ENCODE data around the gene CNFN. TPM values are rescaled to one million over a fixed set of nuclear protein-coding genes. Genes with fewer than 3 reads are reported as not detected.

Gene CNFN
- total RNA-seq, 2 donors from 2014 or later: not detected

GRCh38 chr19:42401365-42402303, 11.5 kb upstream of the CNFN start:
- ATAC-seq (peak; percentile 81), DNase-seq (ENCODE audit: low spot score) (peak; percentile 81)
- Mint-ChIP-seq H3K27ac (peak overlapping the region; percentile 47 to 62), H3K27me3 (no peaks in the 10 kb centered on the region), H3K4me3 (peak overlapping the region; percentile 81), H3K4me1 (ENCODE audit: low read depth in 2 of 2) (peaks cover 27 to 33% of the 10 kb centered on the region in 2 donors), H3K9me3 (no peaks in the 10 kb centered on the region), H3K36me3 (no peaks in the 10 kb centered on the region)

DNA sequence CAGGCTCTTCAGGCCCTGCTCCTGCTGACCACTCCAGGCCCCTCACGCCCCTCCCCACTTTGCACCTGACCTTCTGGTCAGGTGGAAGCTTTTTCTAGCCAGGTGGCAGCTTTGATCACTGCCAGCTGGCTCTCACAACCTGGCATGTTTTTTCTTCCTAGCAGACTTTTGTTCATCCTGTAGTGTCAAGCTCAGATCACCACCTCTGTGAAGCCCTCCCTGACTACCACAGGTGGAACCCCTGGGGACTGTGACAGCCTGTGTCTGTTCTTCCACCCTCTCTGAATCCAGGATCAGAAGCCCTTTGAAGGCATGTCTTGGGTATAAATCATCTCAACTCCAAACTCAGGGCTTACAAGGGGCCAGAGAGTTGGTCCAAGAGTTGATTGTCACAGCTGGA, 10.3 kb upstream of the CNFN start:
- Mint-ChIP-seq H3K27ac (peak overlapping the region in 1 of 2 donors; percentile 73), H3K4me3 (no peak overlapping the region), H3K9me3 (no peaks in the 10 kb centered on the region), H3K36me3 (no peaks in the 10 kb centered on the region), H3K27me3 (no peaks in the 10 kb centered on the region), H3K4me1 (ENCODE audit: low read depth in 2 of 2) (peaks cover 36 to 37% of the 10 kb centered on the region in 2 donors)
- ATAC-seq (no peak), DNase-seq (ENCODE audit: low spot score) (no peak)

DNA sequence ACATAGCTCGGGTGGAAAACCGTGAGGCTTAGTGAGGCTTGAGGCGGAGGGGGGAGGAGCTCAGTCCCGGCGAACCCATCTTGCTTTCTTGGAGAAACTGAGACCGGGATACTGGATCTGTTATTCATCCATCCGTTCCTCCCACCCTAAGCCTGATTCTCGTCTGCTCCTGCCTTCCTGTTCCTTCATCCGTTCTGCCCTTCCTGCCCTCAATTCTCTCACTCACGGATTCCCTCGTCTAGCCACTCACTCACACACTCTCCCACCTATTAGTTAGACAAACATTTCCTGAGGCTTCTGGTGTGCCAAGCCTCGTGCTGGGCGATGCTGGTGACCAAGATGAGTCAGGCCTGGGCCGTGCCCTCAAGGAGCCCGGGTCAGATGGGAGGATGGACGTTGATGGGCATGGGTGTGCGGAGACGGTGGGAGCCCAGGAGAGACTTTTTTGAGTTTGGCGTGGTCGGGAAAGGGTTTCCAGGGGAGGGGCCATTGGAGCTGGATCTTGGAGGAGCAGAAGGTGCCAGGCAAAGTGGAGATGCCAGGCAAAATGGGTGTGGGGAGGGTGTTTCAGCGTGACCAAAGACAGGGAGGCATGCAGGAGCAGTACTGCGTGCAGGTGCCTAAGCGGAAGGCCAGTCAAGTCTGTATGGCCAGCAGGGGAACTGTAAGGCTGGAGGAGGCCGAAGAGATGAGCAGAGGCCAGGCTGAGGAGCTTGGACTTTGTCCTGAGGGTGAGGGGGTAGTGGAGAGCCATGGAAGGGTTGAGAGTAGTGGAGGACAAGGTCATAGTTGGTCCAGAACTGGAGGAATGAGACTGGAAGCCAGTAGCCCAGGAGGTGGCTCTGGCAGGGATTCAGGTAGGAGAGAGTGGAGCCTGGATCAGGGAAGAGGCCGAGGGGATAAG, 7.4 kb upstream of the CNFN start:
- H3K27me3 Mint-ChIP-seq: no peaks in the 10 kb centered on the region
- peaks cover 36 to 37% of the 10 kb centered on the region in 2 donors for H3K4me1 Mint-ChIP-seq (ENCODE audit: low read depth in 2 of 2)
- H3K36me3 Mint-ChIP-seq: no peaks in the 10 kb centered on the region
- DNase-seq (ENCODE audit: low spot score) (no peak), ATAC-seq (no peak)
- H3K27ac Mint-ChIP-seq: peak overlapping the region; percentile 95
- H3K4me3 Mint-ChIP-seq: peak overlapping the region; percentile 91
- H3K9me3 Mint-ChIP-seq: no peaks in the 10 kb centered on the region

- H3K4me3 Mint-ChIP-seq: peak overlapping the region; percentile 91
- H3K9me3 Mint-ChIP-seq: no peaks in the 10 kb centered on the region
These were observed 6.5 kb upstream of the CNFN start for GRCh38 chr19:42396381-42397262.

DNA sequence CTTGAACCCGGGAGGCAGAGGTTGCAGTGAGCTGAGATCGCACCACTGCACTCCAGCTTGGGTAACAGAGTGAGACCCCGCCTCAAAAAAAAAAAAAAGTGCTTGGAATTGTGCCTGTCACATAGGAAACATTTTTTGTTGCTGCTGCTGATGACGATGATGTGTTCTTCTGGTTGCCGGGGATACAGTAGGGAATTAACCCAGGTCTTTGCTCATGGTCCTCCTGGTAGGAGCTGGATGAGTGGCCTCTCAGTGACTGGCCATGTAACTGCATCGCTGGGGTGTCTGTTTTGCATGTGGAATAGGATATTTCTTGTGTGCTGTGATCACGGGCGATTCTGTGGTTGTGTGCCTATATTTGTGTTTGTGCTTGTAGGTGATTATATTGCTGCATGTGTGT, 4.7 kb upstream of the CNFN start:
- H3K4me1 Mint-ChIP-seq (ENCODE audit: low read depth in 2 of 2): peaks cover 20 to 30% of the 10 kb centered on the region in 2 donors
- H3K27ac Mint-ChIP-seq: no peak overlapping the region
- peaks cover 15 to 19% of the 10 kb centered on the region in 2 donors for H3K27me3 Mint-ChIP-seq

More at GRCh38 chr19:42396381-42397262, 6.5 kb upstream of the CNFN start:
- peak overlapping the region; percentile 95 for H3K27ac Mint-ChIP-seq
- ATAC-seq (peak; percentile 98 to 99), DNase-seq (ENCODE audit: low spot score) (peak; percentile 99)
- peaks cover 4 to 7% of the 10 kb centered on the region in 2 donors for H3K27me3 Mint-ChIP-seq
- no peaks in the 10 kb centered on the region for H3K36me3 Mint-ChIP-seq
- peaks cover 28 to 36% of the 10 kb centered on the region in 2 donors for H3K4me1 Mint-ChIP-seq (ENCODE audit: low read depth in 2 of 2)

GRCh38 chr19:42392165-42392564, 2.1 kb upstream of the CNFN start:
- Mint-ChIP-seq H3K36me3 (no peaks in the 10 kb centered on the region), H3K4me3 (no peak overlapping the region), H3K9me3 (no peaks in the 10 kb centered on the region), H3K27ac (no peak overlapping the region), H3K27me3 (peaks cover 22 to 23% of the 10 kb centered on the region in 2 donors), H3K4me1 (ENCODE audit: low read depth in 2 of 2) (peaks cover 13 to 15% of the 10 kb centered on the region in 2 donors)
- ATAC-seq (no peak), DNase-seq (ENCODE audit: low spot score) (no peak)

More for the DNA sequence above, 4.7 kb upstream of the CNFN start:
- no peak for DNase-seq (ENCODE audit: low spot score)
- Mint-ChIP-seq H3K4me3 (no peak overlapping the region), H3K9me3 (no peaks in the 10 kb centered on the region), H3K36me3 (no peaks in the 10 kb centered on the region)
- no peak for ATAC-seq

DNA sequence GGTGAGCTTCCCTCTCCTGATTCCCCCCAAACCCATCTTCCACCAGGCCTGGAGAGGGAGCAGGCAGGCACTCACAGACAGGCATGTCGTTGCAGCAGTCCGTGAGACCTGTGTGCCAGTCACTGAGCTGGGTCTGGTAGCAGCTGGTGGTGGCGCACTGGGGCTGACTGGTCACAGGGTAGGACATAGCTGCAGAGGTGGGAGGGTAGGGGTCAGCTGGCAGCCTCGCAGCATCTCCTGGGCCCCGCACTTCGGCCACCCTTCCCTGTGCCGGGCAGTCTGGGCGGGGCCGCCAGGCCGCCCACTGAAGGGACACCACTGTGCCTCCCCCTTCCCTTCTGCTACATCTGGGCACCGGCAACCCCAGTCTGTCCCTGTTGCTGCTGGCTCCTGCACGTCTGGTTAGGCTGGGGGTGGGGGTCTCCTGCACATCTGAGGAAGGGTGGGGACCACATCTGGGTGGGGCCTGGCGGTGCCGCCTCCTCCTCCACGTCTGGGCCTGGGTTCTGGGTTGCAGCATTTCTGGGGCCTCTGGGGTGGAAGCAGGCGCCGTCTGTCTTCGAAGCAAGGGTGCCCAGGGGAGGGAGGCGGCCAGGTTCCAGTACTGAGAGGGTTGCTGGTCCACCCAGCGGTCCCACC, 1.1 kb downstream of the CNFN start:
- H3K36me3 Mint-ChIP-seq: no peaks in the 10 kb centered on the region
- H3K4me1 Mint-ChIP-seq (ENCODE audit: low read depth in 2 of 2): peaks cover 7 to 11% of the 10 kb centered on the region in 2 donors
- ATAC-seq (no peak), DNase-seq (ENCODE audit: low spot score) (no peak)
- H3K4me3 Mint-ChIP-seq: no peak overlapping the region
- no peak overlapping the region for H3K27ac Mint-ChIP-seq
- no peaks in the 10 kb centered on the region for H3K9me3 Mint-ChIP-seq
- peaks cover 23 to 31% of the 10 kb centered on the region in 2 donors for H3K27me3 Mint-ChIP-seq

GRCh38 chr19:42386974-42387707, 3.0 kb downstream of the CNFN start:
- H3K27me3 Mint-ChIP-seq: peaks cover 32 to 37% of the 10 kb centered on the region in 2 donors
- H3K4me3 Mint-ChIP-seq: peak overlapping the region; percentile 77
- H3K36me3 Mint-ChIP-seq: no peaks in the 10 kb centered on the region
- H3K4me1 Mint-ChIP-seq (ENCODE audit: low read depth in 2 of 2): peaks cover 7 to 11% of the 10 kb centered on the region in 2 donors
- peak; percentile 80 to 89 for ATAC-seq
- DNase-seq (ENCODE audit: low spot score): peak; percentile 70
- no peak overlapping the region for H3K27ac Mint-ChIP-seq
- H3K9me3 Mint-ChIP-seq: no peaks in the 10 kb centered on the region

GRCh38 chr19:42380155-42380554, 9.9 kb downstream of the CNFN start:
- Mint-ChIP-seq H3K4me3 (no peak overlapping the region), H3K27me3 (peaks cover 8 to 11% of the 10 kb centered on the region in 2 donors), H3K27ac (no peak overlapping the region), H3K4me1 (ENCODE audit: low read depth in 2 of 2) (no peaks in the 10 kb centered on the region), H3K36me3 (no peaks in the 10 kb centered on the region), H3K9me3 (no peaks in the 10 kb centered on the region)
- no peak for ATAC-seq
- DNase-seq (ENCODE audit: low spot score): no peak

- no peaks in the 10 kb centered on the region for H3K9me3 Mint-ChIP-seq
- peaks cover 8 to 11% of the 10 kb centered on the region in 2 donors for H3K27me3 Mint-ChIP-seq
- no peak overlapping the region for H3K4me3 Mint-ChIP-seq
- H3K36me3 Mint-ChIP-seq: no peaks in the 10 kb centered on the region
- ATAC-seq (peak in 1 of 2 donors; percentile 24), DNase-seq (ENCODE audit: low spot score) (no peak)
- H3K4me1 Mint-ChIP-seq (ENCODE audit: low read depth in 2 of 2): no peaks in the 10 kb centered on the region
- no peak overlapping the region for H3K27ac Mint-ChIP-seq
These were observed 11.6 kb downstream of the CNFN start for GRCh38 chr19:42378225-42379215.

DNA sequence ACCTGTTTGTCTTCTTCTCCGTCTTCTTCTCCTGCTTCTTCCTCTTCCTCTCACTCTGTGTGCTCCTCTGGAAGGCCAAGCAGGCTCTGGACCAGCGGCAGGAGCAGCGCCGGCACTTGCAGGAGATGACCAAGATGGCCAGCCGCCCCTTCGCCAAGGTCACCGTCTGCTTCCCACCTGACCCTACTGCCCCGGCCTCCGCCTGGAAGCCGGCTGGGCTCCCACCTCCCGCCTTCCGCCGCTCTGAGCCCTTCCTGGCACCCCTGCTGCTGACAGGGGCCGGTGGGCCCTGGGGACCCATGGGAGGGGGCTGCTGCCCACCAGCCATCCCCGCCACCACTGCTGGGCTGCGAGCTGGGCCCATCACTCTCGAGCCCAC, 13.9 kb downstream of the CNFN start:
- Mint-ChIP-seq H3K4me1 (ENCODE audit: low read depth in 2 of 2) (no peaks in the 10 kb centered on the region), H3K4me3 (no peak overlapping the region), H3K9me3 (no peaks in the 10 kb centered on the region), H3K27me3 (no peaks in the 10 kb centered on the region), H3K27ac (no peak overlapping the region), H3K36me3 (no peaks in the 10 kb centered on the region)
- DNase-seq (ENCODE audit: low spot score) (no peak), ATAC-seq (no peak)
